Limb (tissue), 2 donors: ENCODE results near the gene AGT.
"Not testable (repeated sequence)": the region's sequence is repeated elsewhere in the genome, so short reads cannot be mapped to it uniquely, and the experiment has no call there.

Experiments
- DNase-seq, 2 donors: peaks; one replicate each; pipeline ENCODE4 v3.0.0-alpha.2; 2016; ENCODE audit errors: extremely low spot score in 2 of 2

Gene AGT

DNA sequence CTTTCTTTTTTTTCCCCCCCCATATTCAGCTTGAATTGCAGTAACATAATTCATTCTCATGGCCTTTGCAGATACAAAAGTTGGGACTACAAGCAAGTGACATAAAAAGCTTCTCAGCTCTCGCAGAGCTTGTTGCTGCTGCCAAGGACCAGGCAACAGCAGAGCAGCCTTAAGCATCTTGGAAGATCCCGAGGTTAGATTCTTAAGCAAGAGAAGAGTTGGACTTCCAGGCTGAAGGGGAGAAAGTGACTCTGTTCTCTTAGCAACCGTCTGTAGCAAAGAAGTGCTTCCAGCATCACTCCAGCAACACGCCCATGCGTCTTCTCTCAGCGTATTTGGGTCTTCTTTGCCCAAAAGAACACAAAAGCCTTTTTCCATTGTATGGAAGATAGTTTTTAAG is 20.7 kb downstream of the AGT start:
- no peak for DNase-seq

- DNase-seq, result no peak
Measured at GRCh38 chr1:230691615-230692014, 22.3 kb downstream of the AGT start.

- DNase-seq, result no peak
Measured at GRCh38 chr1:230690101-230690500, 23.8 kb downstream of the AGT start.

DNA sequence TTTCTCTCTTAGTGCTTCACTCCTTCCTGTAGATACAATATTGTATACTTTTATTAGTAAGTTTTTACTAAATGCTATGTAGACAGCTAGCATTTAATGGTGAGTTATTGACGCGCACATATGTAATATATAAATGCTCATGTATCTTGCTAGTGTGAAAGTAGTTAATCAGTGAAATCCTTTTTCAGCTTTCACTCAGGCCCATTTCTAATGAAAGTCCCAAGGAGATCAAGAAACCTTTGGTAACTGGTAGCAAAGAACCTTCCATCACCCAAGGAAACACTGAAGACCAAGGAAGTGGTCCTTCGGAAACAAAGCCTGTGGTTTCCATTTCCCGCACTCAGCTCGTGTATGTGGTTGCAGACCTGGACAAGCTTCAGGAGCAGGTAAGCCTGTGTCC is 27.2 kb downstream of the AGT start:
- no peak for DNase-seq

DNA sequence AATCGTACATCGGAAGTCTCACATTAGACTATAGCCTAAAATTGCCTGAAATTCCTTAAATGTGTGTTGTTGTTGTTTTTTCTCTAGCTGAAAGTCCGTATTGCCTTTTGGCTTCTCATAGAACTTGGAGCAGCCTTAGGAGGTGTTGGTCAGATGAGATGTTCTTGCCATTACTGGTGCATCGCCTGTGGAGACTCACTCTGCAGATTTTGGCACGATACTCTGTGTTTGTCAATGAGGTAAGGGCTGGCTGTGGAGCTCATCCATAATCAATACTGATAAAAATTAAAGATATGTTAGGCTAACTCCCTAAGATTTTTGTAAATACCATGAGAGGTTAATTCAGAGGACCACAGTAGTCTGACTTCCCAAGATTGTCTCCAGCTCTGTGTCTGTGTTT is 28.9 kb downstream of the AGT start:
- no peak for DNase-seq

DNA sequence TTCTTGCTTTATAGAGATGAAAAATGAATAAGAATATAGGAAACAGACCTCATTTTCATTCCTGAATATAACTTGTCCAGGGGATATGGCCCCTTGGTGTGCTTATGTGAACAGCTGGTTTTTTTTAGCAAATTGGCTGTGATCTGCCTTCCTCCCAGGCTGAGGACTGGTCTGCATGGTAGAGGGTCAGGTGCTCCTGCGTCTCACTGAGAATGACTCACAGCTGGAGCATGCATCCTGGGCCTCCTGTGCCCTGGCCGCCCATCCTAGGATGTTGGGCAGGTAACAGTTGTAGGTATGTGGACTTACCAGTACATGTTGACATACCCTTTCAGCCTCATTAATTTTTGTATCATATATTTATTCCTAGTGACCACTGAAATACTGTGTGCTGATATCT is 29.8 kb downstream of the AGT start:
- DNase-seq, result no peak

DNA sequence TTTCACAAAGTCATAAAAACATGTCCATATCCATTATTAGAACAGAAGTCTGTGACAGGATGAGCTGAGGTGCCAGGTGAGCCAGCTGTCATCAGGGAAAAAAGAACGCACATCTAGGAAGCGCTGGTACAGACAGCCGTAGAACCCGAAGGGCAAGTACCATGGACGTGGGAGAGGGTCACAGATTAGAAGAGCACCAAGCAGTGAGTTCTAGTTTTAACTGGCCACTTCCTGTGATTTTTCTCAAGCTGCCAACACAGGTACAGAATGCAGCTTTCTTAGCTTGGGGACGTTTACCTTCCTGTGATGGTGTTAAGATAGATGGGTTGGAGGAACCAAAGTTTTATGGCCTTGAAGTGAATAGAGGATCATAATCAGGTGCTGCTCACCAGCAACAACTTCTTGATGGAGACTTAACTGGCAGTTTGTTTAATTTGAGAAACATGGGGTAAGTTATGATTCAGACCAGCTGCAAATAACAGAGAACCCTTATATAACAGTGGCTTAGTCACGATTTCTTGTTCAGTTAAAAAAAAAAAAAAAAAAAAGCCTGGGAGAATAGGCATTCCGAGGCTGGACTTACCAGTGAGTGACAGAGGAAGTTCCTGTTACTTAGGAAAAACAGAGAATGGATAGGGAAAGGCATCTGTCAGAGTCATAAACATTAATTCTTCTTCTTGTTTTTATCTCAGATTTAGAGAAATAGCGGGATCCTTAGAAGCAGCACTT is 30.9 kb downstream of the AGT start:
- no peak for DNase-seq

DNA sequence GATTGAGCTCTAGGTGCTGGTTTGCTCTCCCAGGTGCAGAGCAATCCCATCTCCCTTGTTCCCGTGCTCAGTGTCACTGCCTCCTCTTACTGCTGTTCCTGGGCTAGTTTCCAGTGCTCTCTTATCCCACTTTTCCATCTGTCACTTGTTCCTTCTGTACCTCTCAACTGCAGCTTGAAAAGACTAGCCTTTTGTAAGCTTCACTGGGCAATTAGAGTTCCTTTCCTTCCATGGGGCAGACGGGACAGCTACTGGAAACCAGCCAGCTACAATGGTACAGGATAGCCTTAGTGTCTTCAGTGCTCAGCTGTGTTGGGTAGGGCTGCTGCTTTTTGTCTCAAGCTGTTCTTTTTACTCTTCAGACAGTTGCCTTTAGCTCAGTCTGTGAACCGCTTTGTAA is 31.6 kb downstream of the AGT start:
- peak in 1 of 2 donors; percentile 18 for DNase-seq

DNA sequence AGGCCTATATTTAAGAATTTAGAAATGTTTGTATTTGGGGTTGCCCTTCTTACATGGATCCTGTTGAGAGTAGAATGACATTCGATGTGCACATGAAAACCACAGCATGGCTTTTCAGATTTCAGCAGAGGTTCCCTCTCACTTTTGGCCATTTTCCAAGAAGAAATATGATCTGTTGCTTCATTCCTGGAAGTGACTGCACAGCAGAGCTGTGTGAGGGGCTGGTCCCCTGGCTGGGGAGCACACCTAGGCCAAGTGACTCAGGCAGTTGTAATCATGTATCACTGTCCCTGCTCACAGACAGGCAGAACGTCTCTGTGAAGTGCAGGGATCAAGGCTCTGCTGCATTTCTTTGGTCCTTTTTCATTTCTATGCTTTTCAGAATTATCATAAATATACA is 32.3 kb downstream of the AGT start:
- peak; percentile 38 to 55 for DNase-seq

DNA sequence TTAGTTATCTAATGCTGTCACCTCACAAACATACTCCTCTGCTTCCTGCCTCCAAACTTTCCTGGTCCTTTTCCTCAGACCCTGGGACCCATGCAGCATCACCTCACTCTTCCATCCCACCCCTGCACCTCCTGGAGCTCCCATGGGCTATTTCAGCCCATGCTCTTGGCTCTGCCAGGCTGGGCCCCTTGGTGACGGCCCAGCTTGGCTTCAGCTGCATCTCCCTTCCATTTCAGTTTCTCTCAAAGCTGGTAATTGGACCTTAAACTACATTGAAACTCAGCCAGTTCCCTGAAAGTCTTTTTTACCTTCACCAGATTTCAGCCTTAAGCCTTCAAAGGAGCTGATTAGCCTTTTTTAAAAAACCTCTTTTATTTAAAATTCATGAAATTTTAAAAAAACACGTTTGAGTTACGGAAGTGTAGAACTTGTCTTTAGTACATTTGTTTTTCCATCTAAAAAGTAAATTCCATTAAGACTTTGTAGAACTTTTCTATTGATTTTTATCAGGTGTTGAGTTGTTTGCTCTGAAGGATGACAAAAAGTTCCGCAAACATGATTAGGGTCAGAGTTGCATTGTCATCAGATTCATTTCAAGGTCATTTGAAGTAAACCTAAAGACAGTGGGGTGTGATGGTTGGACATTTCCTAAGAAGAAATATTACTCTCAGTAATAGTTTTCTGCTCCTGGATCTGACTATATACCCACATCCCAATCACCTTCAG is 33.5 kb downstream of the AGT start:
- no peak for DNase-seq

GRCh38 chr1:230679825-230680224 is 34.1 kb downstream of the AGT start:
- DNase-seq, result no peak

GRCh38 chr1:230679192-230679591 is 34.7 kb downstream of the AGT start:
- DNase-seq, result no peak

DNA sequence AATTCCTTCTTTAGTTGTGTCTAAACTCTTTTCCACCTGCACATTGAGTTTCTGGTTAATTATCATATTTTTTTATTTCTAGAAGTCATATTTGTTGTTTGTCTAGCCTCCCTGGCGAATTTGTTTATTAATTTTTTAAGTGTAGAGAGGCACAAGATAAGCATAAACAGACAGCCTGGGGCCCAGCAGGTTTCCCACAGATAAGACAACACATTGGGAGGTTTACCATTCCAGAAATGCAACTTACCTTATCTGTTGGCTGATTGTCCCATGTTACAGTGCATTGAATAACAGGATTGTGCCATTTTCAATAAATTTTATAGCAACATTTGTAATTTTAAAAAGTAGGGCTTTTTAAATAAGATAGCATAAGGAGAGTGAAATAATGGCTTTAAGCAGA is 36.7 kb downstream of the AGT start:
- DNase-seq, result no peak

DNA sequence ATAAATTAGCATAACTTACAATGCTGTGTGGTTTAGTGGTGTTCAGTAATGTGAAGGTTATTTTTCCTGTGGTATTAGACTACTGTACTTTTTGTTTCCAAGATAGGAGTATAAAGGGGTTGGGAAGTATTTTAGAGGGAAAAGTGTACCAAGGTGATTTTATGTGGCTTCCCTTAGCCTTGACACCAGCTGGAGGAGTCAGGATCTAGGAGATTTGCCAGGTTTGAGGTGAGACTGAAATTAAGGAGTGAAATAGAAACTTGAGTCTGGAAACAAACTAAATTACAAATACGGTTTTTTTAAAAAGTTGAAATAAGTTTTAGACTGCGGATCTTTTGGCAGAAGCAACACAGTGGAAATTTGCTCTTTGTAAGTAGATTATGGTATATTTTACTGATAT is 39.3 kb downstream of the AGT start:
- DNase-seq, result no peak

DNA sequence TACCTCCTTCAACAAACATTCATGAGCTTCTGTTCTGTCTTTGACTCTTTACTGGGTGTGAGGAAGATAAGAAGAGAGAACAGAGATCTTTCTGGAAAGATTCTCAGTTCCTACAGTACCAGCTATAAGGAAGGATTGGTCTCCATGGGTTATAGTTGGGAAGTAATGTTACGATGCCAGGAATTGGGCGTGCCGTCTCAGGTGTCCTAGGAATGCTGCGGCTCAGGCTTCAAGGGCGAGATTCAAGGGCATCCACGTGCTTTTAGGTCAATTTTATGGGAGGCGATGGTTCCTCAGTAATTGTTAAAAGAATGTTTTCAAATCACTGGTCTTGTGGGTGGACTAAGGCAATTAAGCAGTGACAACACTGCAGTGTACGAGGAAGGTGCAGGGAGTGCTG is 44.4 kb downstream of the AGT start:
- DNase-seq, result no peak

- DNase-seq, result no peak
Measured at GRCh38 chr1:230668227-230668626, 45.7 kb downstream of the AGT start.

- DNase-seq, result no peak
Measured at GRCh38 chr1:230661976-230662375, 51.9 kb downstream of the AGT start.

- DNase-seq, result no peak
Measured at GRCh38 chr1:230658691-230659090, 55.2 kb downstream of the AGT start.

GRCh38 chr1:230658103-230658502 is 55.8 kb downstream of the AGT start:
- DNase-seq, result not testable (repeated sequence)

DNA sequence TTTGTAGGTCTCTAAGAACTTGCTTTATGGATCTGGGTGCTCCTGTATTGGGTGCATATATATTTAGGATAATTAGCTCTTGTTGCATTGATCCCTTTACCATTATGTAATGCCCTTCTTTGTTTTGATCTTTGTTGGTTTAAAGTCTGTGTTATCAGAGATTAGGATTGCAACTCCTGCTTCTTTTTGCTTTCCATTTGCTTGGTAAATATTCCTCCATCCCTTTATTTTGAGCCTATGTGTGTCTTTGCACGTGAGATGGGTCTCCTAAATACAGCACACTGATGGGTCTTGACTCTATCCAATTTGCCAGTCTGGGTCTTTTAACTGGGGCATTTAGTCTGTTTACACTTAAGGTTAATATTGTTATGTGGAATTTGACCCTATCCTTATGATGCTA is 57.2 kb downstream of the AGT start:
- not testable (repeated sequence) for DNase-seq
